H1 (cell line): Measurements from ENCODE around the gene TWIST2. TPM values are rescaled to one million over a fixed set of nuclear protein-coding genes. Genes with fewer than 3 reads are reported as not detected.

Source experiments
- CTCF ChIA-PET: fragments of 300-600 bp; sonication (Branson Sonifier 250); formaldehyde crosslinking; loops from one replicate; lab custom pipeline; 2021; ENCODE audit not compliant: partially characterized antibody; lab: Charles Lee
- POLR2A ChIA-PET: fragments of 300-600 bp; sonication (Branson Sonifier 250); formaldehyde crosslinking; loops from one replicate; lab custom pipeline; 2021; ENCODE audit warnings: inconsistent platforms; ENCODE audit not compliant: partially characterized antibody; lab: Charles Lee
- DNase-seq, 2 experiments: peaks; one replicate each; pipeline versions ENCODE4 v3.0.0 to v3.0.0-alpha.2; 2010 to 2022; ENCODE audit warnings: low spot score in 2 of 2, low read depth in 1 of 2, mixed read lengths in 1 of 2
- FAIRE-seq: peaks from 2 replicates; lab custom pipeline; 2011; peaks lifted over from hg19 to GRCh38; lab: Jason Lieb, UNC
- H2AFZ ChIP-seq: 2 replicates; pipeline ENCODE4 v1.8.1; 2012; ENCODE audit warnings: low read length, inconsistent platforms
- H2AK5ac ChIP-seq: 2 replicates; pipeline ENCODE4 v1.6.1; 2013; ENCODE audit warnings: low read depth, low read length
- H2BK120ac ChIP-seq: replicated peaks from 2 replicates; pipeline ENCODE3; 2013; ENCODE audit warnings: low read depth, low read length, inconsistent platforms
- H2BK12ac ChIP-seq: 2 replicates; pipeline ENCODE4 v1.6.1; 2013; ENCODE audit warnings: low read depth, low read length
- H2BK15ac ChIP-seq: 2 replicates; pipeline ENCODE4 v1.6.1; 2013; ENCODE audit warnings: low read length
- H2BK20ac ChIP-seq: 2 replicates; pipeline ENCODE4 v1.6.1; 2013; ENCODE audit warnings: low read length
- H2BK5ac ChIP-seq: 2 replicates; pipeline ENCODE4 v1.6.1; 2013; ENCODE audit warnings: low read depth, low read length
- H3K14ac ChIP-seq: 2 replicates; pipeline ENCODE4 v1.6.1; 2013; ENCODE audit warnings: inconsistent platforms; ENCODE audit not compliant: insufficient read length
- H3K18ac ChIP-seq: 2 replicates; pipeline ENCODE4 v1.6.1; 2013; ENCODE audit warnings: low read length; ENCODE audit errors: extremely low read depth
- H3K23ac ChIP-seq: 2 replicates; pipeline ENCODE4 v1.6.1; 2013; ENCODE audit warnings: inconsistent platforms; ENCODE audit not compliant: insufficient read length
- H3K23me2 ChIP-seq: 2 replicates; pipeline ENCODE4 v1.6.1; 2013; ENCODE audit warnings: low read depth, low read length
- H3K27ac ChIP-seq: 2 replicates; pipeline ENCODE4 v1.6.1; 2011; ENCODE audit warnings: low read depth, low read length, inconsistent platforms
- H3K27me3 ChIP-seq, 4 experiments: replicated peaks in 1 of 4; 1 replicate in 1 of 4; 2 replicates in 3 of 4; pipeline versions ENCODE4 v1.6.1 to v1.8.1; 2011 to 2013; ENCODE audit warnings: low read length in 3 of 4, mild to moderate bottlenecking in 3 of 4, inconsistent platforms in 2 of 4, mixed read lengths in 2 of 4, moderate library complexity in 1 of 4; ENCODE audit not compliant: control insufficient read depth in 3 of 4, insufficient read depth in 3 of 4; ENCODE audit errors: extremely low read depth in 1 of 4
- H3K36me3 ChIP-seq, 4 experiments: 2 replicates each; pipeline versions ENCODE4 v1.6.1 to v1.8.1; 2011 to 2013; ENCODE audit warnings: mild to moderate bottlenecking in 4 of 4, low read length in 3 of 4, moderate library complexity in 2 of 4, control low read depth in 1 of 4, inconsistent platforms in 1 of 4; ENCODE audit not compliant: insufficient read depth in 4 of 4, control insufficient read depth in 2 of 4
- H3K4ac ChIP-seq: replicated peaks from 2 replicates; pipeline ENCODE3; 2013; ENCODE audit warnings: low read length, low read depth, mixed read lengths, inconsistent platforms; ENCODE audit not compliant: insufficient read length
- H3K4me1 ChIP-seq, 4 experiments: replicated peaks in 1 of 4; 1 replicate in 1 of 4; 2 replicates in 3 of 4; pipeline versions ENCODE4 v1.6.1 to v1.8.1; 2011 to 2013; ENCODE audit warnings: low read length in 3 of 4, inconsistent platforms in 2 of 4, mixed read lengths in 1 of 4; ENCODE audit not compliant: insufficient read depth in 4 of 4, control insufficient read depth in 3 of 4
- H3K4me2 ChIP-seq, 2 experiments: 2 replicates each; pipeline versions ENCODE4 v1.6.1 to v1.8.1; 2011 to 2013; ENCODE audit warnings: low read depth in 2 of 2, low read length in 2 of 2, control low read depth in 1 of 2, inconsistent platforms in 1 of 2, mild to moderate bottlenecking in 1 of 2; ENCODE audit not compliant: insufficient read depth in 1 of 2
- H3K4me3 ChIP-seq, 4 experiments: fragments of 200-600, 300-600 bp in 1 of 4; sonication (generic), shearing (Covaris generic), sonication (Bioruptor Twin) in 1 of 4; 2 replicates each; pipeline versions ENCODE4 v1.5.1 to v1.8.1; 2011 to 2016; ENCODE audit warnings: low read length in 4 of 4, low read depth in 3 of 4, control low read depth in 2 of 4, inconsistent platforms in 2 of 4, mild to moderate bottlenecking in 2 of 4, mixed read lengths in 1 of 4, moderate library complexity in 1 of 4; ENCODE audit not compliant: insufficient read depth in 2 of 4; ENCODE audit errors: extremely low read depth in 1 of 4
- H3K56ac ChIP-seq: replicated peaks from 2 replicates; pipeline ENCODE3; 2013; ENCODE audit warnings: low read depth, mild to moderate bottlenecking, mixed read lengths, low read length, inconsistent platforms; ENCODE audit not compliant: insufficient read length
- H3K79me1 ChIP-seq: 2 replicates; pipeline ENCODE4 v1.6.1; 2013; ENCODE audit warnings: low read depth, low read length, control low read depth
- H3K79me2 ChIP-seq, 2 experiments: 2 replicates each; pipeline versions ENCODE4 v1.6.1 to v1.8.1; 2012 to 2013; ENCODE audit warnings: low read length in 2 of 2, mild to moderate bottlenecking in 2 of 2, inconsistent platforms in 1 of 2; ENCODE audit not compliant: insufficient read depth in 2 of 2, control insufficient read depth in 1 of 2
- H3K9ac ChIP-seq, 4 experiments: replicated peaks in 1 of 4; 1 replicate in 1 of 4; 2 replicates in 3 of 4; pipeline versions ENCODE4 v1.6.1 to v1.8.1; 2011 to 2013; ENCODE audit warnings: low read depth in 3 of 4, low read length in 3 of 4, control low read depth in 2 of 4, mild to moderate bottlenecking in 2 of 4, moderate library complexity in 2 of 4, inconsistent platforms in 1 of 4; ENCODE audit errors: extremely low read depth in 1 of 4
- H3K9me3 ChIP-seq, 2 experiments: 2 replicates each; pipeline versions ENCODE4 v1.6.1 to v1.8.1; 2012 to 2013; ENCODE audit warnings: mild to moderate bottlenecking in 2 of 2, moderate library complexity in 2 of 2, control low read depth in 1 of 2, inconsistent platforms in 1 of 2, low read depth in 1 of 2, low read length in 1 of 2, mixed read lengths in 1 of 2; ENCODE audit not compliant: insufficient read depth in 2 of 2
- H4K20me1 ChIP-seq, 2 experiments: replicated peaks in 1 of 2; 2 replicates each; pipeline versions ENCODE3 to v1.8.1; 2011 to 2013; ENCODE audit warnings: inconsistent platforms in 2 of 2, low read length in 2 of 2, mild to moderate bottlenecking in 1 of 2; ENCODE audit not compliant: insufficient read depth in 2 of 2, control insufficient read depth in 1 of 2
- H4K5ac ChIP-seq: 2 replicates; pipeline ENCODE4 v1.6.1; 2013; ENCODE audit warnings: low read length, low read depth, mixed read lengths, inconsistent platforms; ENCODE audit not compliant: insufficient read length
- H4K8ac ChIP-seq: 2 replicates; pipeline ENCODE4 v1.8.0; 2013; ENCODE audit warnings: mild to moderate bottlenecking, moderate library complexity, low read length, inconsistent platforms; ENCODE audit not compliant: insufficient read depth; ENCODE audit errors: extremely low read depth
- H4K91ac ChIP-seq: replicated peaks from 2 replicates; pipeline ENCODE3; 2013; ENCODE audit warnings: low read length, mixed read lengths, inconsistent platforms; ENCODE audit not compliant: insufficient read length
- ATF2 ChIP-seq: IDR thresholded peaks from 2 replicates; pipeline ENCODE4 v1.6.1; 2012; ENCODE audit warnings: low read length, inconsistent platforms
- GABPA ChIP-seq: IDR thresholded peaks from 2 replicates; pipeline ENCODE4 v1.6.1; 2011; ENCODE audit warnings: mild to moderate bottlenecking, low read length, moderate library complexity, borderline replicate concordance; ENCODE audit not compliant: insufficient read depth
- KDM4A ChIP-seq: IDR thresholded peaks from one replicate; pipeline ENCODE4 v1.7.1; 2012; ENCODE audit warnings: low read depth, mild to moderate bottlenecking, moderate library complexity, low read length, inconsistent platforms; ENCODE audit not compliant: severe bottlenecking
- RBBP5 ChIP-seq: IDR thresholded peaks from 2 replicates; pipeline ENCODE4 v1.7.1; 2012; ENCODE audit warnings: low read depth, mild to moderate bottlenecking, inconsistent platforms, low read length, moderate library complexity, borderline replicate concordance
- SIN3A ChIP-seq, 2 experiments: IDR thresholded peaks in 1 of 2; conservative IDR thresholded peaks in 1 of 2; 2 replicates each; pipeline ENCODE4 v1.6.1; 2011 to 2012; ENCODE audit warnings: low read length in 2 of 2, improper control_type of control experiment in 1 of 2, low read depth in 1 of 2, mild to moderate bottlenecking in 1 of 2
- TCF12 ChIP-seq: IDR thresholded peaks from 2 replicates; pipeline ENCODE4 v1.6.1; 2011; ENCODE audit warnings: low read depth, mild to moderate bottlenecking, low read length
- WGBS, 2 experiments: shearing (Covaris generic) in 1 of 2; methylation state at CpG; one replicate each; pipeline versions ENCODE4 v1.1.6 to v1.1.7; 2013 to 2015; ENCODE audit warnings: low lambda C conversion rate in 2 of 2, mixed read lengths in 2 of 2, inconsistent platforms in 1 of 2, low coverage in 1 of 2, missing lambda C conversion rate in 1 of 2; ENCODE audit not compliant: insufficient replicate concordance in 2 of 2, insufficient coverage in 1 of 2, insufficient read length in 1 of 2; ENCODE audit errors: extremely low coverage in 1 of 2, missing lambda C conversion rate in 1 of 2; 5-methylcytosine and 5-hydroxymethylcytosine counted together
- polyA plus RNA-seq, 7 experiments: library from polyadenylated mRNA; depleted of rRNA in 3 of 7; stranded (reverse) in 5 of 7; unstranded in 2 of 7; fragments of >200 nt in 5 of 7; fragments of 200-250 nt in 2 of 7; gene quantifications; 1 replicate in 5 of 7; 2 replicates in 1 of 7; 4 replicates in 1 of 7; pipeline versions ENCODE4 v1.2.1 to v1.2.3, GENCODE V29; 2011 to 2013; ENCODE audit warnings: missing spikeins in 2 of 7, mixed read lengths in 2 of 7
- total RNA-seq: library from RNA; stranded (reverse); fragmentation: NEBNext Ultra II Directional; extraction: Animal tissue kit (Norgen Biotek cat#: 25700); gene quantifications from 2 replicates; pipeline ENCODE4 v1.2.1, GENCODE V29; 2021

TWIST2 gene
- total and polyA plus RNA-seq, 2 of the 8 experiments (the other 6 are each of a cell fraction or from before 2014, with no cell fraction given) = 2.6 to 4.3 TPM

- Histone ChIP-seq H3K4me2 (no peak overlapping the region), H2BK120ac (no peak overlapping the region), H3K23me2 (peaks cover 2% of the 10 kb centered on the region; the same call in 1 of the 2 replicates), H2BK20ac (no peak overlapping the region), H3K4me3 (no peak overlapping the region), H4K91ac (no peak overlapping the region), H3K27me3 (no peaks in the 10 kb centered on the region; a peak in 3 of 7 replicates), H4K20me1 (no peaks in the 10 kb centered on the region), H3K36me3 (no peaks in the 10 kb centered on the region), H2AFZ (no peak overlapping the region), H3K18ac (no peak overlapping the region), H3K9ac (no peak overlapping the region), H3K23ac (no peak overlapping the region), H3K27ac (no peak overlapping the region), H2BK15ac (no peak overlapping the region), H2BK5ac (no peak overlapping the region), H4K8ac (no peak overlapping the region), H3K79me1 (no peaks in the 10 kb centered on the region), H2AK5ac (no peak overlapping the region; the same call in 1 of the 2 replicates), H3K14ac (no peak overlapping the region), H3K9me3 (no peaks in the 10 kb centered on the region), H4K5ac (no peak overlapping the region), H2BK12ac (no peak overlapping the region), H3K56ac (no peak overlapping the region), H3K79me2 (no peaks in the 10 kb centered on the region), H3K4me1 (peaks cover 4 to 15% (median 11%) of the 10 kb centered on the region in 4 experiments), H3K4ac (no peak overlapping the region)
- no peak for FAIRE-seq
- TF ChIP-seq RBBP5 (no peak), GABPA (no peak), ATF2 (no peak), SIN3A (conservative IDR thresholded peaks at IDR 0.05 in 1 of 2, IDR thresholded peaks at IDR 0.05 in 1 of 2; ENCODE audit: low read depth in 1 of 2, low read length in 2 of 2) (no peak), KDM4A (no peak), TCF12 (no peak)
- 83% methylated on average over 14 of the region's 17 CpGs; no CpG with 5 or more reads in 1 of the 2 experiments for WGBS, 2 experiments
- ChIA-PET CTCF (no interaction called here), POLR2A (no interaction called here)
- no peak for DNase-seq
Observed at GRCh38 chr2:238865015-238865719, 17.3 kb downstream of the TWIST2 start.
